Esophagus squamous epithelium (tissue), 5 donors: ENCODE measurements around the gene TICAM2. TPM values are rescaled to one million over a fixed set of nuclear protein-coding genes. Genes with fewer than 3 reads are reported as not detected.

ENCODE experiments used
- DNase-seq: peaks from one replicate; lab custom pipeline; 2025; lab: John Stamatoyannopoulos, UW
- H3K27ac ChIP-seq, 4 donors: fragments of 200-600 bp; sonication (generic); one replicate each; pipeline ENCODE4 v1.5.1; 2016 to 2019; ENCODE audit warnings: mild to moderate bottlenecking in 1 of 4
- H3K27me3 ChIP-seq, 4 donors: fragments of 200-600 bp; sonication (generic); 1 replicate in 3 of 4; 2 replicates in 1 of 4; pipeline versions ENCODE4 v1.5.1 to v1.6.0; 2017 to 2021; ENCODE audit warnings: antibody characterized with exemption in 1 of 4
- H3K36me3 ChIP-seq, 3 donors: fragments of 200-600 bp; sonication (generic); one replicate each; pipeline ENCODE4 v1.5.1; 2016 to 2019
- H3K4me1 ChIP-seq, 3 donors: fragments of 200-600 bp; sonication (generic); one replicate each; pipeline ENCODE4 v1.5.1; 2017 to 2019
- H3K4me3 ChIP-seq, 4 donors: fragments of 200-600 bp; sonication (generic); 1 replicate in 3 of 4; 2 replicates in 1 of 4; pipeline ENCODE4 v1.5.1; 2016 to 2019; ENCODE audit warnings: mild to moderate bottlenecking in 2 of 4, moderate library complexity in 1 of 4
- H3K9me3 ChIP-seq, 3 donors: fragments of 200-600 bp; sonication (generic); one replicate each; pipeline ENCODE4 v1.5.1; 2016 to 2019
- POLR2A ChIP-seq, 4 donors: fragments of 450-650 bp; IDR thresholded peaks; one replicate each; pipeline ENCODE4 v1.6.1; 2017; ENCODE audit warnings: antibody characterized with exemption in 4 of 4, mild to moderate bottlenecking in 4 of 4, moderate library complexity in 3 of 4
- WGBS, 2 donors: methylation state at CpG; one replicate each; pipeline ENCODE4 v1.1.5; 2018; 5-methylcytosine and 5-hydroxymethylcytosine counted together
- intact Hi-C: fragments of 100-400 bp; cut with DNase I; formaldehyde crosslinking; loops from one replicate; pipeline ENCODE4 v1.15.0; 2022
- total RNA-seq, 4 donors: library from RNA; depleted of rRNA; stranded (reverse); fragments of >200 nt; gene quantifications; one replicate each; pipeline ENCODE4 v1.1.0, GENCODE V29; 2016
- TF ChIP-seq, protein P1 (sequence below), 6 experiments: fragments of 450-650 bp in 4 of 6; fragments of 200-600 bp in 2 of 6; sonication (generic) in 2 of 6; IDR thresholded peaks; one replicate each; pipeline ENCODE4 v1.5.1; 2016 to 2019; ENCODE audit warnings: antibody characterized with exemption in 6 of 6, mild to moderate bottlenecking in 4 of 6, moderate library complexity in 4 of 6
- donor health status: DM: yes; HTN: yes; CAD: no.

Gene TICAM2
- total RNA-seq, 4 donors from 2014 or later, result 0.68 to 2.7 (median 0.95) TPM; not detected in 1

DNA sequence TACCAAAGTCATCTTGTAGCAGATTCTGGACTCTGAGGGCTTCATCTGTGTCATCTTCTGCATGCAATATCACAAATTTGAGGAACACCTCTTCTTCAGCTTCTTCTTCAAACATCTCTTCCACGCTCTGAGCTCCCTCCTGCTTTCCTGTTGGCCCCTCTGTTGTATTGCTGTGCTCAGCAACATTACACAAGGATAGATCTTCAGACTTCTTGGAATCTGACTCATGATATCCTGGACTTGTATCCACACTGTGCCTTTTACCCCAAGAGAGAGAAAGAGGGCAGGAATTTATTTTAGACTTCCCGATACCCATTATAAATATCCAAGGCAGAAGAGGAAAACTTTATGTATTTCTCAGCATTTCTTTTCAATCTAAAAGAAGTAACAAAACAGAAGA, 21.3 kb downstream of the TICAM2 start:
- intact Hi-C loops, result no loop called here
- Histone ChIP-seq H3K27ac (no peak overlapping the region), H3K36me3 (no peaks in the 10 kb centered on the region), H3K9me3 (no peaks in the 10 kb centered on the region), H3K4me1 (peaks cover 0 to 11% (median 0%) of the 10 kb centered on the region in 3 donors), H3K27me3 (no peaks in the 10 kb centered on the region), H3K4me3 (no peak overlapping the region)
- DNase-seq, result no peak
- no peak for TF ChIP-seq POLR2A (IDR thresholded peaks at IDR 0.05)
- TF ChIP-seq, protein P1, sequence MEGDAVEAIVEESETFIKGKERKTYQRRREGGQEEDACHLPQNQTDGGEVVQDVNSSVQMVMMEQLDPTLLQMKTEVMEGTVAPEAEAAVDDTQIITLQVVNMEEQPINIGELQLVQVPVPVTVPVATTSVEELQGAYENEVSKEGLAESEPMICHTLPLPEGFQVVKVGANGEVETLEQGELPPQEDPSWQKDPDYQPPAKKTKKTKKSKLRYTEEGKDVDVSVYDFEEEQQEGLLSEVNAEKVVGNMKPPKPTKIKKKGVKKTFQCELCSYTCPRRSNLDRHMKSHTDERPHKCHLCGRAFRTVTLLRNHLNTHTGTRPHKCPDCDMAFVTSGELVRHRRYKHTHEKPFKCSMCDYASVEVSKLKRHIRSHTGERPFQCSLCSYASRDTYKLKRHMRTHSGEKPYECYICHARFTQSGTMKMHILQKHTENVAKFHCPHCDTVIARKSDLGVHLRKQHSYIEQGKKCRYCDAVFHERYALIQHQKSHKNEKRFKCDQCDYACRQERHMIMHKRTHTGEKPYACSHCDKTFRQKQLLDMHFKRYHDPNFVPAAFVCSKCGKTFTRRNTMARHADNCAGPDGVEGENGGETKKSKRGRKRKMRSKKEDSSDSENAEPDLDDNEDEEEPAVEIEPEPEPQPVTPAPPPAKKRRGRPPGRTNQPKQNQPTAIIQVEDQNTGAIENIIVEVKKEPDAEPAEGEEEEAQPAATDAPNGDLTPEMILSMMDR (IDR thresholded peaks at IDR 0.05), result no peak
- WGBS, 2 donors, result 87 to 96% methylated on average over 2 of the region's 2 CpGs

DNA sequence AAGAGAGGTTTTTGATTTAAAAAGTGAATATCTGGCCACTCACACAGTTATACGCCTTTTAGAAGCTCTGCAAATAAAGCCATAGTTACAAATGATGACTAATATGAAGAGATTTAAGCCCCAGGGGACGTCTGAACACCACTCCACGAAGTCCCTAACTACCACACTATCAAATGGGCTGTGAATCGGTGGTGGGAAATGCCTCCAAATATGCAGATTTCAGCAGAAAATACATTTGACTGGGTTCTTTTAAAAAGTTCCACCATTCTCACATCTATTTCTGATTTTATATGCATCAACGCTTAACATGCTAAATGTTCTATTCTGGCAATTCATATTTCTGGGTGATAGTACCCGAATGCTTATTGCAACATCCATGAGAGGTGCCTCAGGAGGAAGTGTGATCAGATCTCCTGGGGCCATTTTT, 22.5 kb downstream of the TICAM2 start:
- H3K9me3 ChIP-seq, result no peaks in the 10 kb centered on the region
- no peaks in the 10 kb centered on the region for H3K27me3 ChIP-seq
- H3K36me3 ChIP-seq, result no peaks in the 10 kb centered on the region
- TF ChIP-seq POLR2A (IDR thresholded peaks at IDR 0.05), result no peak
- TF ChIP-seq, protein P1 (IDR thresholded peaks at IDR 0.05), result no peak
- H3K4me3 ChIP-seq, result no peak overlapping the region
- peaks cover 0 to 5% (median 0%) of the 10 kb centered on the region in 3 donors for H3K4me1 ChIP-seq
- WGBS, 2 donors, result 39 to 43% methylated on average over 6 of the region's 6 CpGs
- intact Hi-C loops, result no loop called here
- no peak overlapping the region for H3K27ac ChIP-seq
- DNase-seq, result no peak

DNA sequence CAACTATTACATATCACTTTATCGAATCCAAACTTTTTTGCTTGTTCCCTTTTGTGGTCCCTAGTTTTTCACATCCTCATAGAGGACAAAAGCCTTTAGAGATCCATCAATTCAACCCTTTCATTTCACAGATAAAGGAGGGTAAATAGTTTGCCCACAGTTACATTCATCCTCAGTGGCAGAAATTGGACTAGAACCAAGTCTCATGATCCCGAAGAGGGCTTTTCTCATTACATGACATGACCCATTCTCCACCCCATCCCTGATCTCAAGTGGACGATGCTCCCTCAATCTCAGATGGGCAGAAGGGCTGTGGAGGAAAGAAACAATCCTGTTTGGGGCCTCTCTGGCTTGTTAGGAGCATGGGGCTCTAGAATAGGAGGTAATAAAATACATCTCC, 23.1 kb downstream of the TICAM2 start:
- no peak for DNase-seq
- Histone ChIP-seq H3K27ac (no peak overlapping the region), H3K36me3 (no peaks in the 10 kb centered on the region), H3K9me3 (no peaks in the 10 kb centered on the region), H3K27me3 (no peaks in the 10 kb centered on the region), H3K4me3 (no peak overlapping the region), H3K4me1 (peaks cover 0 to 5% (median 0%) of the 10 kb centered on the region in 3 donors)
- TF ChIP-seq, protein P1 (IDR thresholded peaks at IDR 0.05), result no peak
- TF ChIP-seq POLR2A (IDR thresholded peaks at IDR 0.05), result no peak
- 60 to 68% methylated on average over 3 of the region's 3 CpGs for WGBS, 2 donors
- intact Hi-C loops, result no loop called here

DNA sequence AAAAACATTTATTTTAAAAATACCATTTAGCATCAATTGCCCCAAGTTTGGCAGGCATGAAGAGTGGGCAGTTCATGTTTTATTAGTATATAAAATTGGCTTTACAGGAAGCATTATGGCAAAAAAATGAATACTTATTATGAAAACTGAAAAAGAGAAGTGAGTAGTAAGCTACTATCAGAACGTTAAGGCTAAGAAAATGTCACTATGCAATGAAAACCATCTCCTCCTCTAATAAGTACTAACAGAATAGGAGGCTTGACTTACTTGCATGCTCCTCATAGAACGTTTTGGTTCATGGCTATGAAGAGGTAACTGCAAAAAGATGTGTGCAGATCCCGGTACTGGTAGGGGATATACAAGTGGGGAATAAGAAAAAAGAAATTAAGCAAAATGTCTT, 23.6 kb downstream of the TICAM2 start:
- no peak overlapping the region for H3K4me3 ChIP-seq
- peaks cover 0 to 5% (median 0%) of the 10 kb centered on the region in 3 donors for H3K4me1 ChIP-seq
- TF ChIP-seq POLR2A (IDR thresholded peaks at IDR 0.05), result no peak
- TF ChIP-seq, protein P1 (IDR thresholded peaks at IDR 0.05), result no peak
- no peaks in the 10 kb centered on the region for H3K9me3 ChIP-seq
- no peak overlapping the region for H3K27ac ChIP-seq
- DNase-seq, result no peak
- intact Hi-C loops, result no loop called here
- H3K27me3 ChIP-seq, result no peaks in the 10 kb centered on the region
- WGBS, 2 donors, result 73 to 74% methylated on average over 3 of the region's 3 CpGs
- H3K36me3 ChIP-seq, result no peaks in the 10 kb centered on the region

DNA sequence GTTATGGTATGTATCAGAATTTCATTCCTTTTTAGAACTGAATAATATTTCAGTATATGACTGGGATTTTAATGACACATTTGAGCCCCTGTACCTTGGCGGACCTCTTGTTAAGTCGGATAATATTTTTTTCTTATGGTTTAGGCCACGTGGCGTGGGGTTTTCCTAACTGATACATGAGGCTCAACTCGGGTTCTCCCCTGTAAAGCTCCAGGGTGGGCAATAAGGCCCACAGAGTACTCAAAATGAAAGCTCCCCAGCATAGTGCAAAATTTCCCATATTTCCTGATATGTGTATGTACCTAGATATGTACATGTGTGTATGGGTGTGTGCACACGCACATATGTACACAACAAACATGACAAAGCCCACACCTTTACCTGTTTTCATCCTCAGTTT, 24.5 kb downstream of the TICAM2 start:
- TF ChIP-seq POLR2A (IDR thresholded peaks at IDR 0.05), result no peak
- TF ChIP-seq, protein P1 (IDR thresholded peaks at IDR 0.05), result no peak
- no peak for DNase-seq
- 72 to 87% methylated on average over 6 of the region's 6 CpGs for WGBS, 2 donors
- Histone ChIP-seq H3K4me3 (no peak overlapping the region), H3K27me3 (no peaks in the 10 kb centered on the region), H3K9me3 (no peaks in the 10 kb centered on the region), H3K36me3 (no peaks in the 10 kb centered on the region), H3K27ac (no peak overlapping the region), H3K4me1 (peaks cover 0 to 5% (median 0%) of the 10 kb centered on the region in 3 donors)
- intact Hi-C loops, result no loop called here
